ENCODE data around the gene NUDT3. TPM values are rescaled to one million over a fixed set of nuclear protein-coding genes. Genes with fewer than 3 reads are reported as not detected.
A peak's percentile ranks its signal among the peaks of the same experiment; 100 is the strongest.

NUDT3 gene
- total and polyA plus RNA-seq, 9 of the 15 experiments (the other 6 are each of a cell fraction or from before 2014, with no cell fraction given): 5.4 to 81.2 (median 56.4) TPM

GRCh38 chr6:34243901-34244884 lies 148.3 kb downstream of the NUDT3 start (continued):
- TF ChIP-seq, protein P1, sequence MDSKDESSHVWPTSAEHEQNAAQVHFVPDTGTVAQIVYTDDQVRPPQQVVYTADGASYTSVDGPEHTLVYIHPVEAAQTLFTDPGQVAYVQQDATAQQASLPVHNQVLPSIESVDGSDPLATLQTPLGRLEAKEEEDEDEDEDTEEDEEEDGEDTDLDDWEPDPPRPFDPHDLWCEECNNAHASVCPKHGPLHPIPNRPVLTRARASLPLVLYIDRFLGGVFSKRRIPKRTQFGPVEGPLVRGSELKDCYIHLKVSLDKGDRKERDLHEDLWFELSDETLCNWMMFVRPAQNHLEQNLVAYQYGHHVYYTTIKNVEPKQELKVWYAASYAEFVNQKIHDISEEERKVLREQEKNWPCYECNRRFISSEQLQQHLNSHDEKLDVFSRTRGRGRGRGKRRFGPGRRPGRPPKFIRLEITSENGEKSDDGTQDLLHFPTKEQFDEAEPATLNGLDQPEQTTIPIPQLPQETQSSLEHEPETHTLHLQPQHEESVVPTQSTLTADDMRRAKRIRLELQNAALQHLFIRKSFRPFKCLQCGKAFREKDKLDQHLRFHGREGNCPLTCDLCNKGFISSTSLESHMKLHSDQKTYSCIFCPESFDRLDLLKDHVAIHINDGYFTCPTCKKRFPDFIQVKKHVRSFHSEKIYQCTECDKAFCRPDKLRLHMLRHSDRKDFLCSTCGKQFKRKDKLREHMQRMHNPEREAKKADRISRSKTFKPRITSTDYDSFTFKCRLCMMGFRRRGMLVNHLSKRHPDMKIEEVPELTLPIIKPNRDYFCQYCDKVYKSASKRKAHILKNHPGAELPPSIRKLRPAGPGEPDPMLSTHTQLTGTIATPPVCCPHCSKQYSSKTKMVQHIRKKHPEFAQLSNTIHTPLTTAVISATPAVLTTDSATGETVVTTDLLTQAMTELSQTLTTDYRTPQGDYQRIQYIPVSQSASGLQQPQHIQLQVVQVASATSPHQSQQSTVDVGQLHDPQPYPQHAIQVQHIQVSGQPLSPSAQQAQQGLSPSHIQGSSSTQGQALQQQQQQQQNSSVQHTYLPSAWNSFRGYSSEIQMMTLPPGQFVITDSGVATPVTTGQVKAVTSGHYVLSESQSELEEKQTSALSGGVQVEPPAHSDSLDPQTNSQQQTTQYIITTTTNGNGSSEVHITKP (IDR thresholded peaks at IDR 0.05; ENCODE audit: partially characterized antibody): peak; percentile 60
- no peak for TF ChIP-seq FOXA1 (IDR thresholded peaks at IDR 0.05; ENCODE audit: borderline replicate concordance)
- peak; percentile 57 for TF ChIP-seq RBM39 (optimal IDR thresholded peaks at IDR 0.05; ENCODE audit: low read depth, low read length)
- peak; percentile 64 for TF ChIP-seq NFIC (IDR thresholded peaks at IDR 0.05)
- peak; percentile 81 for TF ChIP-seq JUNB (CRISPR knock-in tag; conservative IDR thresholded peaks at IDR 0.05)
- peak; percentile 98 for TF ChIP-seq C11orf30 (IDR thresholded peaks at IDR 0.05; ENCODE audit: low read depth)
- TF ChIP-seq NFE2L1 (tag; IDR thresholded peaks at IDR 0.05; ENCODE audit: borderline replicate concordance, low read depth): peak; percentile 90
- TF ChIP-seq ZBTB7A (IDR thresholded peaks at IDR 0.05; ENCODE audit: borderline replicate concordance, control insufficient read depth, low read depth, low read length): peak; percentile 96
- no peak for TF ChIP-seq TSHZ1 (CRISPR knock-in tag; IDR thresholded peaks at IDR 0.05)
- TF ChIP-seq JUN (IDR thresholded peaks at IDR 0.05; ENCODE audit: borderline replicate concordance, low read depth, low read length): peak; percentile 98
- no peak for TF ChIP-seq JUN (CRISPR knock-in tag; IDR thresholded peaks at IDR 0.05; ENCODE audit: borderline replicate concordance)
- TF ChIP-seq KLF13 (tag; IDR thresholded peaks at IDR 0.05; ENCODE audit: borderline replicate concordance, low read depth): 0 out of 2 replicates have a peak, but pooled peaks have one; percentile 32
- peak; percentile 80 for TF ChIP-seq FOS (IDR thresholded peaks at IDR 0.05; ENCODE audit: extremely low read depth, insufficient read length)
- TF ChIP-seq ZNF780A (CRISPR knock-in tag; IDR thresholded peaks at IDR 0.05): no peak
- TF ChIP-seq HDAC8 (tag; IDR thresholded peaks at IDR 0.05): no peak
- no peak for TF ChIP-seq DDX20 (tag; IDR thresholded peaks at IDR 0.05; ENCODE audit: low read depth)
- TF ChIP-seq ZNF184 (CRISPR knock-in tag; IDR thresholded peaks at IDR 0.05): no peak
- TF ChIP-seq SMARCA4 (IDR thresholded peaks at IDR 0.05): peak; percentile 96
- TF ChIP-seq MTA3 (IDR thresholded peaks at IDR 0.05; ENCODE audit: borderline replicate concordance): 0 out of 2 replicates have a peak, but pooled peaks have one; percentile 6
- TF ChIP-seq IFI16 (CRISPR knock-in tag; IDR thresholded peaks at IDR 0.05): no peak
- peak; percentile 61; the same call in 1 of the 2 replicates for TF ChIP-seq DMBX1 (CRISPR knock-in tag; IDR thresholded peaks at IDR 0.05; ENCODE audit: borderline replicate concordance)
